ENCODE data around the gene CAMK1.

DNA sequence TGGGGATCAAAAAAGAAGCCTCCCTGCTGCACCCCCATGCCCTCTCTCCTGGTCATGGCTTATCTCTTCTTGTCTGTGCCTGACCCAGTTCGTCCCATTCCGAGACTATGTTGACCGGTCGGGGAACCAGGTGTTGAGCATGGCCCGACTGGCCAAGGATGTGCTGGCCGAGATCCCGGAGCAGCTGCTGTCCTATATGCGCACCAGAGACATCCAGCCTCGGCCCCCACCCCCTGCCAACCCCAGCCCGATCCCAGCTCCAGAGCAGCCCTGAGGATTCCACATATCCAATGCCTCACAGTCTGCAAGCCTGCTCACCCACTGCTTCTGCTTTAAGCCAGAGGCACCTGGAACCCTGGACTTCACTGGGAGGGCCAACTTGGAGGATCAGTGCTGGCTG, 40.3 kb downstream of the CAMK1 start:
- TF ChIP-seq POLR2AphosphoS5 (IDR thresholded peaks at IDR 0.05; ENCODE audit: low read depth, low read length), result no peak
- TF ChIP-seq, protein P1, sequence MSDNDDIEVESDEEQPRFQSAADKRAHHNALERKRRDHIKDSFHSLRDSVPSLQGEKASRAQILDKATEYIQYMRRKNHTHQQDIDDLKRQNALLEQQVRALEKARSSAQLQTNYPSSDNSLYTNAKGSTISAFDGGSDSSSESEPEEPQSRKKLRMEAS (IDR thresholded peaks at IDR 0.05), result no peak
